Measurements from ENCODE around the gene UBE2D1.
A peak's percentile ranks its signal among the peaks of the same experiment; 100 is the strongest.

Gene UBE2D1

GRCh38 chr10:58334817-58335305 lies at the start of gene UBE2D1:
TSS of gene UBE2D1 (plus strand) at chr10:58335006. CDS start at chr10:58335202, 196 bp downstream.
- peak; percentile 89 for DNase-seq

- DNase-seq = peak; percentile 50
Observed at GRCh38 chr10:58291538-58292174, 43.1 kb upstream of the UBE2D1 start.

- no peak for DNase-seq
Observed at GRCh38 chr10:58293989-58294388, 40.8 kb upstream of the UBE2D1 start.

GRCh38 chr10:58299580-58299979 lies 35.2 kb upstream of the UBE2D1 start:
- peak; percentile 67 for DNase-seq

- DNase-seq = peak; percentile 56
Observed at GRCh38 chr10:58300676-58301075, 34.1 kb upstream of the UBE2D1 start.

GRCh38 chr10:58302254-58302653 lies 32.6 kb upstream of the UBE2D1 start:
- DNase-seq = no peak

- no peak for DNase-seq
Observed at GRCh38 chr10:58304099-58304633, 30.6 kb upstream of the UBE2D1 start.

- peak; percentile 92 for DNase-seq
Observed at GRCh38 chr10:58305821-58306220, 29.0 kb upstream of the UBE2D1 start.

- no peak for DNase-seq
Observed at GRCh38 chr10:58307676-58308075, 27.1 kb upstream of the UBE2D1 start.

- no peak for DNase-seq
Observed at GRCh38 chr10:58311026-58311425, 23.8 kb upstream of the UBE2D1 start.

GRCh38 chr10:58316874-58317273 lies 17.9 kb upstream of the UBE2D1 start:
- no peak for DNase-seq

- DNase-seq = no peak
Observed at GRCh38 chr10:58318346-58318745, 16.5 kb upstream of the UBE2D1 start.

- DNase-seq = no peak
Observed at GRCh38 chr10:58319599-58319998, 15.2 kb upstream of the UBE2D1 start.

GRCh38 chr10:58320351-58321049 lies 14.3 kb upstream of the UBE2D1 start:
- DNase-seq = no peak

- DNase-seq = no peak
Observed at GRCh38 chr10:58322072-58322834, 12.6 kb upstream of the UBE2D1 start.

- DNase-seq = no peak
Observed at GRCh38 chr10:58322835-58323209, 12.0 kb upstream of the UBE2D1 start.

GRCh38 chr10:58326967-58327381 lies 7.8 kb upstream of the UBE2D1 start:
- no peak for DNase-seq

- DNase-seq = no peak
Observed at GRCh38 chr10:58328233-58328632, 6.6 kb upstream of the UBE2D1 start.

GRCh38 chr10:58330431-58330830 lies 4.4 kb upstream of the UBE2D1 start:
- no peak for DNase-seq

- no peak for DNase-seq
Observed at GRCh38 chr10:58331646-58332045, 3.2 kb upstream of the UBE2D1 start.

GRCh38 chr10:58335306-58336005 lies 650 bp downstream of the UBE2D1 start:
- DNase-seq = peak; percentile 51

- DNase-seq = no peak
Observed at GRCh38 chr10:58336242-58336641, 1.4 kb downstream of the UBE2D1 start.

- no peak for DNase-seq
Observed at GRCh38 chr10:58341422-58341821, 6.6 kb downstream of the UBE2D1 start.
